PC-3 (cell line): ENCODE results near the gene ESPNL. TPM values are rescaled to one million over a fixed set of nuclear protein-coding genes. Genes with fewer than 3 reads are reported as not detected.

Experiments
- ATAC-seq: fragments of 200-7000 bp; cut with Tn5 transposase; 2 replicates; pipeline ENCODE4 v1.9.1; 2020; ENCODE audit warnings: mild to moderate bottlenecking, moderate library complexity
- BruUV-seq: library from RNA; stranded (reverse); fragments of 400-500 nt; replicated peaks from 2 replicates; lab custom pipeline; 2021; lab: Mats Ljungman, UMichigan
- CTCF ChIA-PET: fragments of 300-600 bp; sonication (Branson Sonifier 250); formaldehyde crosslinking; loops from one replicate; lab custom pipeline; 2022; ENCODE audit warnings: antibody characterized with exemption; lab: Charles Lee
- POLR2A ChIA-PET: fragments of 300-600 bp; sonication (Branson Sonifier 250); formaldehyde crosslinking; loops from one replicate; lab custom pipeline; 2022; ENCODE audit warnings: antibody characterized with exemption; ENCODE audit not compliant: unreplicated experiment; lab: Charles Lee
- DNase-seq: peaks from one replicate; pipeline ENCODE4 v3.0.0-alpha.2; 2015
- H2AFZ ChIP-seq: fragments of 300-600 bp; sonication (generic); 2 replicates; pipeline ENCODE4 v1.6.0; 2016; ENCODE audit warnings: antibody characterized with exemption, low read length
- H3F3A ChIP-seq: fragments of 300-600 bp; sonication (generic); one replicate; pipeline ENCODE4 v1.6.0; 2017; ENCODE audit warnings: antibody characterized with exemption, low read length, control low read depth, mild to moderate bottlenecking; ENCODE audit not compliant: unreplicated experiment
- H3K27ac ChIP-seq: fragments of 300-600 bp; sonication (generic); 2 replicates; pipeline ENCODE4 v1.5.1; 2016; ENCODE audit warnings: mild to moderate bottlenecking, low read length
- H3K27me3 ChIP-seq: fragments of 300-600 bp; sonication (generic); 2 replicates; pipeline ENCODE4 v1.6.1; 2016; ENCODE audit warnings: low read length, mixed read lengths
- H3K36me3 ChIP-seq: fragments of 300-600 bp; sonication (generic); 2 replicates; pipeline ENCODE4 v1.6.1; 2016; ENCODE audit warnings: low read depth, mixed run types, low read length, mixed read lengths
- H3K4me1 ChIP-seq: fragments of 300-600 bp; sonication (generic); 2 replicates; pipeline ENCODE4 v1.5.1; 2016; ENCODE audit warnings: low read length; ENCODE audit not compliant: insufficient read depth
- H3K4me2 ChIP-seq: fragments of 300-600 bp; sonication (generic); 2 replicates; pipeline ENCODE4 v1.6.0; 2016; ENCODE audit warnings: low read length
- H3K4me3 ChIP-seq: fragments of 300-600 bp; sonication (generic); 2 replicates; pipeline ENCODE4 v1.5.1; 2016; ENCODE audit warnings: mild to moderate bottlenecking, low read length, mixed read lengths
- H3K79me2 ChIP-seq: fragments of 300-600 bp; sonication (generic); 2 replicates; pipeline ENCODE4 v1.6.1; 2017; ENCODE audit warnings: low read length, mixed read lengths
- H3K9ac ChIP-seq: fragments of 300-600 bp; sonication (generic); 2 replicates; pipeline ENCODE4 v1.6.0; 2016; ENCODE audit warnings: mild to moderate bottlenecking, low read length
- H3K9me2 ChIP-seq: fragments of 300-600 bp; sonication (generic); replicated peaks from 2 replicates; pipeline ENCODE4 v1.6.1; 2016; ENCODE audit warnings: mixed run types, low read length, mixed read lengths
- H3K9me3 ChIP-seq: fragments of 300-600 bp; sonication (generic); 2 replicates; pipeline ENCODE4 v1.6.1; 2016; ENCODE audit warnings: low read length, mixed read lengths
- H4K20me1 ChIP-seq: fragments of 300-600 bp; sonication (generic); 2 replicates; pipeline ENCODE4 v1.6.1; 2016; ENCODE audit warnings: low read length, mixed read lengths
- EZH2 ChIP-seq: fragments of 300-600 bp; sonication (generic); IDR thresholded peaks from one replicate; pipeline ENCODE4 v1.6.1; 2017; ENCODE audit warnings: antibody characterized with exemption, mild to moderate bottlenecking, low read length; ENCODE audit not compliant: unreplicated experiment
- EZH2phosphoT487 ChIP-seq: fragments of 300-600 bp; sonication (generic); IDR thresholded peaks from 2 replicates; pipeline ENCODE4 v1.6.1; 2018; ENCODE audit warnings: mild to moderate bottlenecking, antibody characterized with exemption, low read length, borderline replicate concordance
- intact Hi-C: fragments of 100-400 bp; cut with micrococcal nuclease; formaldehyde crosslinking; loops from 2 replicates; pipeline ENCODE4 v1.9.0; 2023
- total RNA-seq: library from RNA; depleted of rRNA; stranded (reverse); fragments of >200 nt; gene quantifications from 2 replicates; pipeline ENCODE4 v1.2.3, GENCODE V29; 2014
- TF ChIP-seq, protein P1 (sequence below): fragments of 300-600 bp; sonication (generic); conservative IDR thresholded peaks from 2 replicates; pipeline ENCODE4 v1.5.1; 2017; ENCODE audit warnings: antibody characterized with exemption, low read depth, mild to moderate bottlenecking, low read length

Gene ESPNL
- total RNA-seq, 1 experiment from 2014 or later: not detected

DNA sequence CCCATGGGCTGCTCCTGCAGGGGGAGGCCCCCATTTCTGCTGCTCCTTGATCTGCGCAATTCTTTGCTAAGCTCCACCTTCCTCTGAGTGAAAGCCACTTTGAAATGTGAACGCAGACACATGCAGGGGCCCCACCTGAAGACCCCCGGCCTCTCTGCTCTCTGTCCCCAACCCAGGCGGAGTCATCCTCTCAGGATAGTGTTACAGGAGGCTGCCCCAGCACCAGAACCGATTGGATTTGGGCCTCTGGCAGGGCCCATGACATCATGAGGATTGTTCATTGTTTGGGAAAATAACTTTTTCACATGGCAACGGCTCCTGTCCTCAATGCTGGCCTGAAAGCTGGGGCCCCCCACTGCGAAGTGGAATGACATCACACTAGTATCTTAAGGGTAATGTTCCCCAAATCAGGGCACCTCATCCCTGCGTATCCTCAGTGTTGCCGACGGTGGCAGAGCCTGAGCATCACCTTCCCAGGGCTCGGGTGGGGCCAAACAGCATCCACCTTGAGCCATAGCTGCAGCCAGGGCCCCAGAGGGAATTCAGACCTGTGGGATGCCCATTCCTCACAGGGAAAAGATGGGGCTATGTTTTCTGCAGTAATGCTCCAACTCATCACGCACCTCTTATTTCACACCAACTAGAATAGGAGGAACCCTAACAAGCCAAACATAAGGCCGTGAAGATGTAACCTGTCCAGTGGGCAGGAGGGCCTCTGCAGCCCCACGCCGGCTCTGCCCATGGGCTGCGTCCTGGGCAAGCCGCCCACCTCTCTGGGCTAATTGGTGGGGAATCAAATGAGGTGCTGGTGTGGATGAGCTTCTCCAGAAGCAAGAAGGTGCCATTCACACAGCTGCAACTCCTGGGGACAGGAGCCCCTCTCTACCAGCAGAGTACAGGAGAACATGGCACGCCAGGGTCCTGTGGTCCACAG is 55.9 kb downstream of the ESPNL start:
- Histone ChIP-seq H3K9me2 (no peaks in the 10 kb centered on the region), H3K4me2 (no peak overlapping the region), H3K9me3 (no peaks in the 10 kb centered on the region), H4K20me1 (no peaks in the 10 kb centered on the region), H3K27me3 (no peaks in the 10 kb centered on the region), H3K27ac (no peak overlapping the region), H3K36me3 (no peaks in the 10 kb centered on the region; the same call in 1 of the 2 replicates), H3K4me3 (no peak overlapping the region), H3K79me2 (no peaks in the 10 kb centered on the region), H3K9ac (no peak overlapping the region), H2AFZ (no peak overlapping the region), H3K4me1 (no peaks in the 10 kb centered on the region), H3F3A (no peaks in the 10 kb centered on the region)
- no TSS peak for BruUV-seq
- intact Hi-C loops: no loop called here
- ChIA-PET POLR2A (no interaction called here), CTCF (no interaction called here)
- ATAC-seq (no peak), DNase-seq (no peak)
- TF ChIP-seq EZH2 (no peak), EZH2phosphoT487 (no peak)
- TF ChIP-seq, protein P1, sequence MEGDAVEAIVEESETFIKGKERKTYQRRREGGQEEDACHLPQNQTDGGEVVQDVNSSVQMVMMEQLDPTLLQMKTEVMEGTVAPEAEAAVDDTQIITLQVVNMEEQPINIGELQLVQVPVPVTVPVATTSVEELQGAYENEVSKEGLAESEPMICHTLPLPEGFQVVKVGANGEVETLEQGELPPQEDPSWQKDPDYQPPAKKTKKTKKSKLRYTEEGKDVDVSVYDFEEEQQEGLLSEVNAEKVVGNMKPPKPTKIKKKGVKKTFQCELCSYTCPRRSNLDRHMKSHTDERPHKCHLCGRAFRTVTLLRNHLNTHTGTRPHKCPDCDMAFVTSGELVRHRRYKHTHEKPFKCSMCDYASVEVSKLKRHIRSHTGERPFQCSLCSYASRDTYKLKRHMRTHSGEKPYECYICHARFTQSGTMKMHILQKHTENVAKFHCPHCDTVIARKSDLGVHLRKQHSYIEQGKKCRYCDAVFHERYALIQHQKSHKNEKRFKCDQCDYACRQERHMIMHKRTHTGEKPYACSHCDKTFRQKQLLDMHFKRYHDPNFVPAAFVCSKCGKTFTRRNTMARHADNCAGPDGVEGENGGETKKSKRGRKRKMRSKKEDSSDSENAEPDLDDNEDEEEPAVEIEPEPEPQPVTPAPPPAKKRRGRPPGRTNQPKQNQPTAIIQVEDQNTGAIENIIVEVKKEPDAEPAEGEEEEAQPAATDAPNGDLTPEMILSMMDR: no peak

- Histone ChIP-seq H3F3A (no peaks in the 10 kb centered on the region), H3K9me3 (no peaks in the 10 kb centered on the region), H4K20me1 (no peaks in the 10 kb centered on the region), H3K9me2 (no peaks in the 10 kb centered on the region), H3K27ac (no peak overlapping the region), H3K9ac (no peak overlapping the region), H3K79me2 (no peaks in the 10 kb centered on the region), H3K36me3 (no peaks in the 10 kb centered on the region; the same call in 1 of the 2 replicates), H3K4me2 (no peak overlapping the region), H2AFZ (no peak overlapping the region), H3K4me1 (no peaks in the 10 kb centered on the region), H3K27me3 (no peaks in the 10 kb centered on the region), H3K4me3 (no peak overlapping the region)
- TF ChIP-seq EZH2: no peak
- TF ChIP-seq EZH2phosphoT487: no peak
- TF ChIP-seq, protein P1: no peak
- no peak for ATAC-seq
- intact Hi-C loops: no loop called here
- DNase-seq: no peak
- POLR2A ChIA-PET: no interaction called here
- BruUV-seq: no TSS peak
- CTCF ChIA-PET: no interaction called here
These were observed 57.4 kb downstream of the ESPNL start for GRCh38 chr2:238157506-238158017.

DNA sequence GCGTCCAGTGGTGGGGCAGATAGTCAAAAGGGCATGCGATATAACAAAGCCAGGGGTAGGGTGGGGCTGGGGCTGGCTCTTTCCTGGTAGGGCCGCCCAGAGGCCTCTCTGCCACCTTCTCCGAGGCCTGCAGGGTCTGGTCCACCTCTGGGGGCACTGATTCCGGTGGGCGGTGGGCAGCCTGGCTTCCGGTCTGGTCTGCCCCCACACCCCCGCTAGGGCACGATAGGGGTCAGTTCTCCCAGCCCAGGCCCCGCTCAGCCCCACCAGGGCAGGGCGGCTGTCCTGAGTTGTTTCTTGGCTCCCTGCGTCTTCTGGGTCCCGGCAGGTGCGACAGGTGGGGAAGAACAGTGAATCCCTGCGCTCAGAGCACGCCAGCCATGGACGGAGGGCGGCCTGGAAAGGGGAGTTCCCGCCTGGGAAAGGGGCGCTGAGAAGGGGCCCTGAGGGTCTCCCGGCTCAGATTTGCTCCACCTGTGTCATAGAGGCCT is 57.9 kb downstream of the ESPNL start:
- no peak overlapping the region for H3K4me2 ChIP-seq
- ATAC-seq: no peak
- POLR2A ChIA-PET: no interaction called here

More for the DNA sequence above, 57.9 kb downstream of the ESPNL start:
- no peak overlapping the region for H3K4me3 ChIP-seq
- no peak overlapping the region for H3K27ac ChIP-seq
- no TSS peak for BruUV-seq
- CTCF ChIA-PET: no interaction called here
- no peaks in the 10 kb centered on the region for H3F3A ChIP-seq
- no peaks in the 10 kb centered on the region for H3K9me3 ChIP-seq
- H4K20me1 ChIP-seq: no peaks in the 10 kb centered on the region
- no peaks in the 10 kb centered on the region for H3K9me2 ChIP-seq
- no peaks in the 10 kb centered on the region for H3K79me2 ChIP-seq
- no peak overlapping the region for H3K9ac ChIP-seq
- no peak overlapping the region for H2AFZ ChIP-seq
- H3K36me3 ChIP-seq: no peaks in the 10 kb centered on the region; the same call in 1 of the 2 replicates
- no peak for DNase-seq
- no peaks in the 10 kb centered on the region for H3K27me3 ChIP-seq
- intact Hi-C loops: no loop called here
- H3K4me1 ChIP-seq: no peaks in the 10 kb centered on the region
- no peak for TF ChIP-seq EZH2
- TF ChIP-seq EZH2phosphoT487: no peak
- TF ChIP-seq, protein P1: no peak
